GM20431 (cell line): ENCODE results near the gene FRK.
"Not testable (repeated sequence)": the region's sequence is repeated elsewhere in the genome, so short reads cannot be mapped to it uniquely, and the experiment has no call there.

Experiments
- in situ Hi-C: fragments of 300-500 bp; cut with MseI, MboI; formaldehyde crosslinking; loops from one replicate; pipeline ENCODE4 v1.15.0; 2020; ENCODE audit warnings: low sequenced_read_pairs; ENCODE audit not compliant: unreplicated experiment

FRK gene

GRCh38 chr6:116078945-116079344 is 18.3 kb upstream of the FRK start:
- in situ Hi-C loops, result no loop called here

GRCh38 chr6:116078522-116078921 is 17.8 kb upstream of the FRK start:
- in situ Hi-C loops, result no loop called here

- in situ Hi-C loops, result no loop called here
Observed at GRCh38 chr6:116074732-116075390, 14.2 kb upstream of the FRK start.

GRCh38 chr6:116073765-116074440 is 13.2 kb upstream of the FRK start:
- in situ Hi-C loops, result no loop called here

- in situ Hi-C loops, result no loop called here
Observed at GRCh38 chr6:116072368-116072767, 11.7 kb upstream of the FRK start.

GRCh38 chr6:116070616-116071389 is 10.1 kb upstream of the FRK start:
- in situ Hi-C loops, result no loop called here

- in situ Hi-C loops, result no loop called here
Observed at GRCh38 chr6:116070101-116070500, 9.4 kb upstream of the FRK start.

- in situ Hi-C loops, result no loop called here
Observed at GRCh38 chr6:116066789-116067188, 6.1 kb upstream of the FRK start.

- in situ Hi-C loops, result no loop called here
Observed at GRCh38 chr6:116064666-116065065, 4.0 kb upstream of the FRK start.

- in situ Hi-C loops, result no loop called here
Observed at GRCh38 chr6:116062496-116062895, 1.8 kb upstream of the FRK start.

- in situ Hi-C loops, result no loop called here
Observed at GRCh38 chr6:116059713-116060571, 749 bp downstream of the FRK start.

GRCh38 chr6:116057766-116058165 is 2.9 kb downstream of the FRK start:
- in situ Hi-C loops, result no loop called here

GRCh38 chr6:116055513-116055912 is 5.2 kb downstream of the FRK start:
- in situ Hi-C loops, result no loop called here

GRCh38 chr6:116051244-116051643 is 9.4 kb downstream of the FRK start:
- in situ Hi-C loops, result no loop called here

GRCh38 chr6:116050737-116051136 is 10.0 kb downstream of the FRK start:
- in situ Hi-C loops, result no loop called here

- in situ Hi-C loops, result no loop called here
Observed at GRCh38 chr6:116049321-116049720, 11.4 kb downstream of the FRK start.

GRCh38 chr6:116047173-116047933 is 13.3 kb downstream of the FRK start:
- in situ Hi-C loops, result no loop called here

- in situ Hi-C loops, result no loop called here
Observed at GRCh38 chr6:116046737-116047136, 14.0 kb downstream of the FRK start.

- in situ Hi-C loops, result not testable (repeated sequence)
Observed at GRCh38 chr6:116046272-116046671, 14.4 kb downstream of the FRK start.

- in situ Hi-C loops, result no loop called here
Observed at GRCh38 chr6:116041934-116042333, 18.8 kb downstream of the FRK start.
